ENCODE data around the gene SSBP3.

DNA sequence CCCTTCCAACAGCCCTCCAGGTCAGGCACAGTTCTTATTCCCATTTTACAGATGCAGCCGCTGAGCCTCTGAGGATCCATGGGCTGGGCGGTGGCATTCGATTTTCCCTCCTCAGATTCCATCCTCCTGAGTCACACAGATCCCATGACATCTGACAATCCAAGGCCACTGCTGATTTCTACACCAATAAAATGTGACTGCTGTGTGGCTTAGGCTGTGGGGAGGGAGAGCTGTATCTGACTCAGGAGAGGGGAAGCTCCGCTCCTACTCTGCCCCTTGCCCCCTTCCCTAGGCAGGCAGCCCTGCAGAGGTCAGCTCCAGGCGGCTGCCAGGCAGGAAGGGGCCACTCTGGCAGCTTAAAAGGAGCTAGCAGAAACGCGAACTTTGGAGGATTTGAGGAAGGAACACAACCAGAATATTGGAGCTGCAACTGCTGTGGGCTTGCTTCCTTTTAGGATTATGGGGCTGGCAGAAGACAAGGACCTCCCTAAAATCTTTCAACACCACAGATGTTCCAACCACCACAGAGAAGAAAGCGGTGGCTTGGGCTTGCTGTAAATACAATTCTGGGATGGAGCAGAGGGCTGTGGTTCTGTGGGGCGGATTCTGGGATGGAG, 156.3 kb downstream of the SSBP3 start:
- TF ChIP-seq, protein P1, sequence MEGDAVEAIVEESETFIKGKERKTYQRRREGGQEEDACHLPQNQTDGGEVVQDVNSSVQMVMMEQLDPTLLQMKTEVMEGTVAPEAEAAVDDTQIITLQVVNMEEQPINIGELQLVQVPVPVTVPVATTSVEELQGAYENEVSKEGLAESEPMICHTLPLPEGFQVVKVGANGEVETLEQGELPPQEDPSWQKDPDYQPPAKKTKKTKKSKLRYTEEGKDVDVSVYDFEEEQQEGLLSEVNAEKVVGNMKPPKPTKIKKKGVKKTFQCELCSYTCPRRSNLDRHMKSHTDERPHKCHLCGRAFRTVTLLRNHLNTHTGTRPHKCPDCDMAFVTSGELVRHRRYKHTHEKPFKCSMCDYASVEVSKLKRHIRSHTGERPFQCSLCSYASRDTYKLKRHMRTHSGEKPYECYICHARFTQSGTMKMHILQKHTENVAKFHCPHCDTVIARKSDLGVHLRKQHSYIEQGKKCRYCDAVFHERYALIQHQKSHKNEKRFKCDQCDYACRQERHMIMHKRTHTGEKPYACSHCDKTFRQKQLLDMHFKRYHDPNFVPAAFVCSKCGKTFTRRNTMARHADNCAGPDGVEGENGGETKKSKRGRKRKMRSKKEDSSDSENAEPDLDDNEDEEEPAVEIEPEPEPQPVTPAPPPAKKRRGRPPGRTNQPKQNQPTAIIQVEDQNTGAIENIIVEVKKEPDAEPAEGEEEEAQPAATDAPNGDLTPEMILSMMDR (IDR thresholded peaks at IDR 0.05; ENCODE audit: borderline replicate concordance, extremely low read depth, low read length, poor library complexity, severe bottlenecking): no peak
- TF ChIP-seq EZH2 (IDR thresholded peaks at IDR 0.05; ENCODE audit: borderline replicate concordance, low read depth, low read length, severe bottlenecking): no peak

Data from DND-41 (cell line).